GM10248 (cell line): Measurements from ENCODE around the gene FASTK.

Source experiments
- CTCF ChIA-PET: fragments of 300-600 bp; sonication (Branson Sonifier 250); formaldehyde crosslinking; extraction: SDS; loops from one replicate; lab custom pipeline; 2021; ENCODE audit warnings: antibody characterized with exemption; lab: Yijun Ruan, JAX
- POLR2A ChIA-PET: fragments of 350-650 bp; sonication (Branson Sonifier 250); formaldehyde crosslinking; extraction: SDS; loops from one replicate; lab custom pipeline; 2020; ENCODE audit warnings: antibody characterized with exemption; lab: Yijun Ruan, JAX
- DNase-seq: peaks from one replicate; pipeline ENCODE4 v3.0.0; 2012; ENCODE audit errors: extremely low spot score
- CTCF ChIP-seq: IDR thresholded peaks from 2 replicates; pipeline ENCODE4 v1.5.1; 2012; ENCODE audit warnings: mild to moderate bottlenecking, low read depth; ENCODE audit errors: extremely low read depth, missing control alignments, control extremely low read depth

Gene FASTK

GRCh38 chr7:151056283-151056665 lies 24.3 kb downstream of the FASTK start:
- TF ChIP-seq CTCF: no peak
- ChIA-PET CTCF (no interaction called here), POLR2A (no interaction called here)
- DNase-seq: no peak

- TF ChIP-seq CTCF: no peak
- no peak for DNase-seq
- CTCF ChIA-PET: no interaction called here
- POLR2A ChIA-PET: no interaction called here
Observed at GRCh38 chr7:151053751-151054150, 26.9 kb downstream of the FASTK start.

- CTCF ChIA-PET: interaction anchor here (1.2 kb wide), 1 partner anchor 15 kb away, joined by 3 read pairs; no protein-coding TSS in a partner anchor
- TF ChIP-seq CTCF: no peak
- DNase-seq: no peak
- POLR2A ChIA-PET: no interaction called here
Observed at GRCh38 chr7:151053096-151053495, 27.5 kb downstream of the FASTK start.

DNA sequence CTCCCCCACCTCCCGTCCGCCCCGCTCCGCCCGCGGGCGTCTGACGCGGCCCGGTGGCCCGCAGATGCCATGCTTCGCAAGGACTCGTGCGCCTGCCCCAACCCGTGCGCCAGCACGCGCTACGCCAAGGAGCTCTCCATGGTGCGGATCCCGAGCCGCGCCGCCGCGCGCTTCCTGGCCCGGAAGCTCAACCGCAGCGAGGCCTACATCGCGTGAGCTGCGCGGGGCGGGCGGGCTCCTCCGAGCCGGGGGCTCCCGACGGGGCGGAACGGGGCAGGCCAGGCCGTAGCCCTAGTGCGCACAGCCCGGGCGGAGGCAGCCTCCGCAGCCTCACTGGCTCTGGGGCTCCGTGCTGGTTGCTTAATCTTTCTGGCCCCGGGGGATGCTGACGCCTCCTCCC lies 29.5 kb downstream of the FASTK start:
- ChIA-PET POLR2A (no interaction called here), CTCF (no interaction called here)
- DNase-seq: no peak
- no peak for TF ChIP-seq CTCF

GRCh38 chr7:151048911-151049463 lies 31.6 kb downstream of the FASTK start:
- DNase-seq: no peak
- POLR2A ChIA-PET: no interaction called here
- CTCF ChIA-PET: no interaction called here
- TF ChIP-seq CTCF: no peak

GRCh38 chr7:151047976-151048815 lies 32.4 kb downstream of the FASTK start, which contains the start of gene ASIC3:
Gene ASIC3 (plus strand): TSS chr7:151048531. CDS start chr7:151048886, 355 bp downstream.
- DNase-seq: no peak
- TF ChIP-seq CTCF: no peak
- ChIA-PET CTCF (interaction anchor here (2.4 kb wide), 1 partner anchor 14 kb away, joined by 7 read pairs; no protein-coding TSS in a partner anchor), POLR2A (no interaction called here)
